DND-41 (cell line): ENCODE data around the gene GDPGP1.

Experiments
- CTCF ChIP-seq: IDR thresholded peaks from 2 replicates; pipeline ENCODE4 v1.5.1; 2012; ENCODE audit warnings: borderline replicate concordance, low read length, moderate library complexity, mild to moderate bottlenecking; ENCODE audit not compliant: poor library complexity, severe bottlenecking; ENCODE audit errors: extremely low read depth
- EZH2 ChIP-seq: IDR thresholded peaks from 3 replicates; pipeline ENCODE4 v1.6.1; 2012; ENCODE audit warnings: borderline replicate concordance, low read depth, mild to moderate bottlenecking, moderate library complexity, low read length, inconsistent platforms; ENCODE audit not compliant: severe bottlenecking

- TF ChIP-seq CTCF (no peak), EZH2 (no peak)
These were observed 26.8 kb upstream of the GDPGP1 start for GRCh38 chr15:90207252-90207651.
